Effector memory CD4-positive, alpha-beta T cell (primary cell): ENCODE results near the gene SYNDIG1.

Source experiments
- DNase-seq, 3 donors: peaks; one replicate each; pipeline ENCODE4 v3.0.0-alpha.2; 2020
- H3K27ac ChIP-seq: 2 replicates; pipeline ENCODE4 v1.7.0; 2013; ENCODE audit warnings: mild to moderate bottlenecking, low read length, moderate library complexity; ENCODE audit not compliant: insufficient read depth, poor library complexity, severe bottlenecking
- H3K27me3 ChIP-seq: replicated peaks from 2 replicates; pipeline ENCODE4 v1.7.0; 2013; ENCODE audit warnings: mild to moderate bottlenecking, low read length; ENCODE audit not compliant: insufficient read depth, control insufficient read depth, poor library complexity, severe bottlenecking
- H3K36me3 ChIP-seq: 2 replicates; pipeline ENCODE4 v1.7.0; 2013; ENCODE audit warnings: mild to moderate bottlenecking, low read length, moderate library complexity; ENCODE audit not compliant: control insufficient read depth, insufficient read depth
- H3K4me1 ChIP-seq: 2 replicates; pipeline ENCODE4 v1.7.0; 2013; ENCODE audit warnings: low read length, mild to moderate bottlenecking; ENCODE audit not compliant: control insufficient read depth, insufficient read depth, poor library complexity, severe bottlenecking
- H3K4me3 ChIP-seq: 2 replicates; pipeline ENCODE4 v1.7.0; 2013; ENCODE audit warnings: low read length, low read depth, mild to moderate bottlenecking; ENCODE audit not compliant: insufficient read depth, poor library complexity, severe bottlenecking
- H3K9me3 ChIP-seq: 2 replicates; pipeline ENCODE4 v1.7.0; 2013; ENCODE audit warnings: mild to moderate bottlenecking, low read length, moderate library complexity; ENCODE audit not compliant: control insufficient read depth

Gene SYNDIG1

GRCh38 chr20:24659835-24660234 lies 190.4 kb downstream of the SYNDIG1 start:
- Histone ChIP-seq H3K4me3 (no peak overlapping the region), H3K27ac (no peak overlapping the region), H3K36me3 (no peaks in the 10 kb centered on the region), H3K4me1 (no peaks in the 10 kb centered on the region), H3K27me3 (no peaks in the 10 kb centered on the region), H3K9me3 (no peaks in the 10 kb centered on the region)
- no peak for DNase-seq

GRCh38 chr20:24660651-24661050 lies 191.2 kb downstream of the SYNDIG1 start:
- Histone ChIP-seq H3K9me3 (no peaks in the 10 kb centered on the region), H3K27ac (no peak overlapping the region), H3K4me3 (no peak overlapping the region), H3K36me3 (no peaks in the 10 kb centered on the region), H3K4me1 (no peaks in the 10 kb centered on the region), H3K27me3 (no peaks in the 10 kb centered on the region)
- DNase-seq, result no peak

GRCh38 chr20:24661255-24661654 lies 191.8 kb downstream of the SYNDIG1 start:
- H3K4me3 ChIP-seq, result no peak overlapping the region
- no peaks in the 10 kb centered on the region for H3K9me3 ChIP-seq
- H3K27me3 ChIP-seq, result no peaks in the 10 kb centered on the region
- no peak for DNase-seq
- no peak overlapping the region for H3K27ac ChIP-seq
- H3K4me1 ChIP-seq, result no peaks in the 10 kb centered on the region
- H3K36me3 ChIP-seq, result no peaks in the 10 kb centered on the region

GRCh38 chr20:24662322-24662721 lies 192.9 kb downstream of the SYNDIG1 start:
- DNase-seq, result no peak
- Histone ChIP-seq H3K4me1 (no peaks in the 10 kb centered on the region), H3K9me3 (no peaks in the 10 kb centered on the region), H3K36me3 (no peaks in the 10 kb centered on the region), H3K27me3 (no peaks in the 10 kb centered on the region), H3K4me3 (no peak overlapping the region), H3K27ac (no peak overlapping the region)

GRCh38 chr20:24662752-24663365 lies 193.4 kb downstream of the SYNDIG1 start:
- H3K4me3 ChIP-seq, result no peak overlapping the region
- H3K4me1 ChIP-seq, result no peaks in the 10 kb centered on the region
- DNase-seq, result no peak
- H3K27ac ChIP-seq, result no peak overlapping the region
- H3K27me3 ChIP-seq, result no peaks in the 10 kb centered on the region
- H3K9me3 ChIP-seq, result no peaks in the 10 kb centered on the region
- H3K36me3 ChIP-seq, result no peaks in the 10 kb centered on the region

GRCh38 chr20:24663496-24663895 lies 194.1 kb downstream of the SYNDIG1 start:
- no peaks in the 10 kb centered on the region for H3K9me3 ChIP-seq
- DNase-seq, result no peak
- H3K4me1 ChIP-seq, result no peaks in the 10 kb centered on the region
- H3K36me3 ChIP-seq, result no peaks in the 10 kb centered on the region
- no peak overlapping the region for H3K27ac ChIP-seq
- no peaks in the 10 kb centered on the region for H3K27me3 ChIP-seq
- H3K4me3 ChIP-seq, result no peak overlapping the region

GRCh38 chr20:24664266-24664986 lies 195.0 kb downstream of the SYNDIG1 start:
- no peak overlapping the region for H3K4me3 ChIP-seq
- no peaks in the 10 kb centered on the region for H3K27me3 ChIP-seq
- DNase-seq, result no peak
- H3K27ac ChIP-seq, result no peak overlapping the region
- no peaks in the 10 kb centered on the region for H3K36me3 ChIP-seq
- H3K9me3 ChIP-seq, result no peaks in the 10 kb centered on the region
- H3K4me1 ChIP-seq, result no peaks in the 10 kb centered on the region

- Histone ChIP-seq H3K4me3 (no peak overlapping the region), H3K4me1 (no peaks in the 10 kb centered on the region), H3K27me3 (no peaks in the 10 kb centered on the region), H3K36me3 (no peaks in the 10 kb centered on the region), H3K9me3 (no peaks in the 10 kb centered on the region), H3K27ac (no peak overlapping the region)
- DNase-seq, result no peak
Observed at GRCh38 chr20:24665196-24665595, 195.8 kb downstream of the SYNDIG1 start.

- Histone ChIP-seq H3K27me3 (no peaks in the 10 kb centered on the region), H3K4me1 (no peaks in the 10 kb centered on the region), H3K36me3 (no peaks in the 10 kb centered on the region), H3K27ac (no peak overlapping the region), H3K4me3 (no peak overlapping the region), H3K9me3 (no peaks in the 10 kb centered on the region)
- DNase-seq, result no peak
Observed at GRCh38 chr20:24665741-24666191, 196.3 kb downstream of the SYNDIG1 start.

- Histone ChIP-seq H3K4me3 (no peak overlapping the region), H3K9me3 (no peaks in the 10 kb centered on the region), H3K4me1 (no peaks in the 10 kb centered on the region), H3K27ac (no peak overlapping the region), H3K36me3 (no peaks in the 10 kb centered on the region), H3K27me3 (no peaks in the 10 kb centered on the region)
- no peak for DNase-seq
Observed at GRCh38 chr20:24667689-24668383, 198.4 kb downstream of the SYNDIG1 start.
